ENCODE measurements around the gene SIVA1.

The SIVA1 gene

DNA sequence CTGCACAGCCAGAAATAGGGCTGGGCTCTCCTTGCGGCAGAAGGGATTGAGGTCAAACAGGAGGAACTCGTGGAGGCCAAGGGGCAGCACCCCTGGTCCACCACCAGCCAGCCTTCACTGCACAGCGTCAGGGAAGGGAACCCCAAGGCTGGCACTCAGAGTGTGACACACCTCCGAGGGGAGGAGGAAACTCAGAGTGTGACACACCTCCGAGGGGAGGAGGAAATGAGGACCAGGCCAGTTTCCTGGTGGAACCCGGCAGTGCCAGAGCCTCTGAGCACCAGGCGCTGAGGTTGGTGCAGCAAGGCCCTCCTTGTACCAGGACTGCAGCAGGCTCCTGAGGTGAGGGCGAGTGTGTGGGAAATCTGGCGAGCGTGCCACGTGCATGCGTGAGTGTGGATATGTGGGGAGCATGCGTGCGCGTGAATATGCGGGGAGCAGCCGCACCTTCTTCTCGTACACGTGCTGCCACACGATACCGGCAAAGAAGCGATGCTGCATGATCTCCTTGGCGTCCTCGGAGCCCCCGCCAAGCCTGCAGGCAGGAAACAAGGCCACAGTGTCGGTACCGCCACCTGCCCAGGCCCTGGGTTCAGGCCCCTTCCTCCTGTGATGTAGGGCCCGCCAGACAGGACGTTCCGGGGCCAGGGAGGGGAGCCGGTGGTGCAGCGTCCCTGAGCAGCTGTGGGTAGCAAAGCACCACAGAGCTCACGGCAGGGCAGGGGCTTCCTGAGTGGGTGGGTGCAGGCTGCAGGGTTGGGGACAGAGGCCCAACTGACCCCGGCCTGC lies 19.2 kb downstream of the SIVA1 start:
- Histone ChIP-seq H3K27me3 (ENCODE audit: insufficient read depth, low read length, poor library complexity, severe bottlenecking) (no peaks in the 10 kb centered on the region), H3K4me2 (ENCODE audit: low read depth, low read length, poor library complexity, severe bottlenecking) (no peak overlapping the region), H3K4me3 (ENCODE audit: low read length, poor library complexity, severe bottlenecking) (no peak overlapping the region), H3K36me3 (ENCODE audit: insufficient read depth, low read length) (peaks cover 54% of the 10 kb centered on the region), H3F3A (ENCODE audit: low read depth) (no peaks in the 10 kb centered on the region), H4K20me1 (ENCODE audit: insufficient read depth, low read length, poor library complexity, severe bottlenecking) (no peaks in the 10 kb centered on the region), H3K9ac (ENCODE audit: low read depth, low read length, poor library complexity, severe bottlenecking) (no peak overlapping the region), H3K9me3 (ENCODE audit: insufficient read depth, low read depth, low read length) (no peaks in the 10 kb centered on the region; the same call in 1 of the 2 replicates), H3K4me1 (ENCODE audit: insufficient read depth, low read length, poor library complexity, severe bottlenecking) (peaks cover 10% of the 10 kb centered on the region), H3K9me2 (replicated peaks; ENCODE audit: low read depth, low read length) (no peaks in the 10 kb centered on the region), H3K79me2 (ENCODE audit: insufficient read depth, low read length) (no peaks in the 10 kb centered on the region), H2AFZ (ENCODE audit: low read length) (no peak overlapping the region)
- no peak for TF ChIP-seq EZH2phosphoT487 (IDR thresholded peaks at IDR 0.05; ENCODE audit: borderline replicate concordance)
- TF ChIP-seq, protein P1, sequence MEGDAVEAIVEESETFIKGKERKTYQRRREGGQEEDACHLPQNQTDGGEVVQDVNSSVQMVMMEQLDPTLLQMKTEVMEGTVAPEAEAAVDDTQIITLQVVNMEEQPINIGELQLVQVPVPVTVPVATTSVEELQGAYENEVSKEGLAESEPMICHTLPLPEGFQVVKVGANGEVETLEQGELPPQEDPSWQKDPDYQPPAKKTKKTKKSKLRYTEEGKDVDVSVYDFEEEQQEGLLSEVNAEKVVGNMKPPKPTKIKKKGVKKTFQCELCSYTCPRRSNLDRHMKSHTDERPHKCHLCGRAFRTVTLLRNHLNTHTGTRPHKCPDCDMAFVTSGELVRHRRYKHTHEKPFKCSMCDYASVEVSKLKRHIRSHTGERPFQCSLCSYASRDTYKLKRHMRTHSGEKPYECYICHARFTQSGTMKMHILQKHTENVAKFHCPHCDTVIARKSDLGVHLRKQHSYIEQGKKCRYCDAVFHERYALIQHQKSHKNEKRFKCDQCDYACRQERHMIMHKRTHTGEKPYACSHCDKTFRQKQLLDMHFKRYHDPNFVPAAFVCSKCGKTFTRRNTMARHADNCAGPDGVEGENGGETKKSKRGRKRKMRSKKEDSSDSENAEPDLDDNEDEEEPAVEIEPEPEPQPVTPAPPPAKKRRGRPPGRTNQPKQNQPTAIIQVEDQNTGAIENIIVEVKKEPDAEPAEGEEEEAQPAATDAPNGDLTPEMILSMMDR (conservative IDR thresholded peaks at IDR 0.05; ENCODE audit: low read length) = no peak

- peaks cover 9% of the 10 kb centered on the region for H3K4me1 ChIP-seq (ENCODE audit: insufficient read depth, low read length, poor library complexity, severe bottlenecking)
- H2AFZ ChIP-seq (ENCODE audit: low read length) = no peak overlapping the region
- no peaks in the 10 kb centered on the region; the same call in 1 of the 2 replicates for H3K9me3 ChIP-seq (ENCODE audit: insufficient read depth, low read depth, low read length)
- no peaks in the 10 kb centered on the region for H3F3A ChIP-seq (ENCODE audit: low read depth)
- peaks cover 54% of the 10 kb centered on the region for H3K36me3 ChIP-seq (ENCODE audit: insufficient read depth, low read length)
- no peak overlapping the region for H3K4me2 ChIP-seq (ENCODE audit: low read depth, low read length, poor library complexity, severe bottlenecking)
- no peaks in the 10 kb centered on the region for H3K79me2 ChIP-seq (ENCODE audit: insufficient read depth, low read length)
- H3K9me2 ChIP-seq (replicated peaks; ENCODE audit: low read depth, low read length) = no peaks in the 10 kb centered on the region
- no peaks in the 10 kb centered on the region for H3K27me3 ChIP-seq (ENCODE audit: insufficient read depth, low read length, poor library complexity, severe bottlenecking)
- H3K9ac ChIP-seq (ENCODE audit: low read depth, low read length, poor library complexity, severe bottlenecking) = no peak overlapping the region
- H3K4me3 ChIP-seq (ENCODE audit: low read length, poor library complexity, severe bottlenecking) = no peak overlapping the region
- no peaks in the 10 kb centered on the region for H4K20me1 ChIP-seq (ENCODE audit: insufficient read depth, low read length, poor library complexity, severe bottlenecking)
- no peak for TF ChIP-seq EZH2phosphoT487 (IDR thresholded peaks at IDR 0.05; ENCODE audit: borderline replicate concordance)
- TF ChIP-seq, protein P1 (conservative IDR thresholded peaks at IDR 0.05; ENCODE audit: low read length) = no peak
Observed at GRCh38 chr14:104772707-104773504, 20.0 kb downstream of the SIVA1 start.

GRCh38 chr14:104773505-104774452 lies 20.8 kb downstream of the SIVA1 start:
- TF ChIP-seq, protein P1 (conservative IDR thresholded peaks at IDR 0.05; ENCODE audit: low read length) = no peak
- TF ChIP-seq EZH2phosphoT487 (IDR thresholded peaks at IDR 0.05; ENCODE audit: borderline replicate concordance) = no peak
- Histone ChIP-seq H2AFZ (ENCODE audit: low read length) (no peak overlapping the region), H3K4me3 (ENCODE audit: low read length, poor library complexity, severe bottlenecking) (no peak overlapping the region), H3K9ac (ENCODE audit: low read depth, low read length, poor library complexity, severe bottlenecking) (no peak overlapping the region), H3K9me3 (ENCODE audit: insufficient read depth, low read depth, low read length) (no peaks in the 10 kb centered on the region; the same call in 1 of the 2 replicates), H3K79me2 (ENCODE audit: insufficient read depth, low read length) (no peaks in the 10 kb centered on the region), H3K27me3 (ENCODE audit: insufficient read depth, low read length, poor library complexity, severe bottlenecking) (no peaks in the 10 kb centered on the region), H3K4me2 (ENCODE audit: low read depth, low read length, poor library complexity, severe bottlenecking) (no peak overlapping the region), H3F3A (ENCODE audit: low read depth) (no peaks in the 10 kb centered on the region), H3K4me1 (ENCODE audit: insufficient read depth, low read length, poor library complexity, severe bottlenecking) (peaks cover 2% of the 10 kb centered on the region), H4K20me1 (ENCODE audit: insufficient read depth, low read length, poor library complexity, severe bottlenecking) (no peaks in the 10 kb centered on the region), H3K9me2 (replicated peaks; ENCODE audit: low read depth, low read length) (no peaks in the 10 kb centered on the region), H3K36me3 (ENCODE audit: insufficient read depth, low read length) (peaks cover 54% of the 10 kb centered on the region)
